Spleen (tissue), 11 donors: ENCODE results near the gene SKA3. TPM values are rescaled to one million over a fixed set of nuclear protein-coding genes. Genes with fewer than 3 reads are reported as not detected.
"Not testable (repeated sequence)": the region's sequence is repeated elsewhere in the genome, so short reads cannot be mapped to it uniquely, and the experiment has no call there.

Experiments used
- DNase-seq: peaks from one replicate; pipeline ENCODE4 v3.0.0-alpha.2; 2020
- H3K27ac ChIP-seq, 8 donors: fragments of 200-600 bp; sonication (generic) in 7 of 8; 1 replicate in 4 of 8; 2 replicates in 4 of 8; pipeline versions ENCODE4 v1.5.0 to v1.8.0; 2016 to 2021; ENCODE audit warnings: inconsistent platforms in 4 of 8, mild to moderate bottlenecking in 4 of 8, moderate library complexity in 1 of 8
- H3K27me3 ChIP-seq, 7 donors: fragments of 200-600 bp; sonication (generic) in 6 of 7; replicated peaks in 1 of 7; 1 replicate in 4 of 7; 2 replicates in 3 of 7; pipeline versions ENCODE4 v1.5.0 to v1.8.0; 2016 to 2021; ENCODE audit warnings: inconsistent platforms in 3 of 7, mild to moderate bottlenecking in 1 of 7
- H3K36me3 ChIP-seq, 6 donors: fragments of 200-600 bp; sonication (generic) in 5 of 6; 1 replicate in 4 of 6; 2 replicates in 2 of 6; pipeline versions ENCODE4 v1.5.0 to v1.8.0; 2016 to 2021; ENCODE audit warnings: inconsistent platforms in 2 of 6
- H3K4me1 ChIP-seq, 6 donors: fragments of 200-600 bp; sonication (generic) in 5 of 6; 1 replicate in 3 of 6; 2 replicates in 3 of 6; pipeline versions ENCODE4 v1.5.0 to v1.8.0; 2016 to 2021; ENCODE audit warnings: inconsistent platforms in 3 of 6
- H3K4me3 ChIP-seq, 8 donors: fragments of 200-600 bp; sonication (generic) in 7 of 8; 1 replicate in 4 of 8; 2 replicates in 4 of 8; pipeline versions ENCODE4 v1.5.0 to v1.8.0; 2016 to 2021; ENCODE audit warnings: inconsistent platforms in 4 of 8, mild to moderate bottlenecking in 4 of 8, moderate library complexity in 2 of 8
- H3K9me3 ChIP-seq, 8 donors: fragments of 200-600 bp; sonication (generic) in 7 of 8; 1 replicate in 4 of 8; 2 replicates in 4 of 8; pipeline versions ENCODE4 v1.5.0 to v1.8.0; 2016 to 2021; ENCODE audit warnings: inconsistent platforms in 4 of 8
- POLR2A ChIP-seq, 3 donors: fragments of 450-650 bp; IDR thresholded peaks; one replicate each; pipeline ENCODE4 v1.5.1; 2017; ENCODE audit warnings: antibody characterized with exemption in 3 of 3, mild to moderate bottlenecking in 1 of 3
- POLR2AphosphoS5 ChIP-seq, 3 donors: sonication (generic); formaldehyde crosslinking; IDR thresholded peaks; one replicate each; pipeline ENCODE4 v1.5.1; 2017; ENCODE audit warnings: antibody characterized with exemption in 3 of 3
- WGBS, 5 donors: extraction: QIAGEN DNeasy Blood & Tissue Kit in 3 of 5; methylation state at CpG; one replicate each; pipeline versions ENCODE4 v1.1.5 to v1.1.7; 2013 to 2018; 5-methylcytosine and 5-hydroxymethylcytosine counted together
- intact Hi-C: fragments of 100-400 bp; cut with DNase I; formaldehyde crosslinking; loops from one replicate; pipeline ENCODE4 v1.15.0; 2023; ENCODE audit warnings: low total_unique reads
- polyA plus RNA-seq, 3 donors: library from polyadenylated mRNA; stranded (reverse); fragments of 200-250 nt; gene quantifications; one replicate each; pipeline ENCODE4 v1.2.1, GENCODE V29; 2013
- total RNA-seq, 7 donors: library from RNA; depleted of rRNA in 3 of 7; stranded (reverse); fragments of >200 nt in 3 of 7; fragmentation: NEBNext Ultra II Directional in 4 of 7; extraction: Animal tissue kit (Norgen Biotek cat#: 25700) in 4 of 7; gene quantifications; one replicate each; pipeline versions ENCODE4 v1.1.0 to v1.2.1, GENCODE V29; 2016 to 2021
- TF ChIP-seq, protein P1 (sequence below), 11 experiments: fragments of 200-600 bp in 7 of 11; fragments of 450-650 bp in 4 of 11; sonication (generic) in 4 of 11; IDR thresholded peaks in 8 of 11; conservative IDR thresholded peaks in 3 of 11; 1 replicate in 7 of 11; 2 replicates in 4 of 11; pipeline versions ENCODE4 v1.4.0 to v1.8.0; 2016 to 2021; ENCODE audit warnings: antibody characterized with exemption in 11 of 11, inconsistent platforms in 4 of 11, mild to moderate bottlenecking in 1 of 11
- donor health status: healthy with polysubstance abuse.
- donor health status: DM: no; HTN: no; CAD: no; lungs with moderate emphysema.
- donor health status: DM: no; HTN: no; CAD: no.
- donor health status: Bipolar disorder and iron deficiency.
- donor health status: healthy.
- donor health status: DM: no; HTN: no; CAD: no.
- donor health status: DM: yes; HTN: yes; CAD: no.

The SKA3 gene
- total and polyA plus RNA-seq, 10 donors = 0.65 to 5.0 (median 2.4) TPM

DNA sequence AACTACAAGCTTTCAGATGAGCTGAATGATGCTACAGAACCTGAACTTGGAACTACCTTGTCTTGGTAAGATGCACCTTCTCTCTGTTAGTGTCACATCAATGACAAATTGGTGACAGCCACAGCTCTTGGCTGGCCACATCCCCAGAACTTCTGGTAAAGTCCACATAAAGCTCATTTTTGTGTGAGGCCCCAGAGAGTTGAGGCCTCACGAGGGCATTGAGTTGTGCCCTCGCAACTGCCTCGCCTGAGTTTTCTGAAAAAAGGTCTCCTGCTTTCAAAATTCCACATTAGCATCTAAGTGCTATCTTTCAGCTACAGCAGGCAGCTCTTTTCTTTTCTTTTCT lies 42.7 kb upstream of the SKA3 start:
- TF ChIP-seq POLR2AphosphoS5 (IDR thresholded peaks at IDR 0.05) (no peak), POLR2A (IDR thresholded peaks at IDR 0.05) (no peak)
- TF ChIP-seq, protein P1, sequence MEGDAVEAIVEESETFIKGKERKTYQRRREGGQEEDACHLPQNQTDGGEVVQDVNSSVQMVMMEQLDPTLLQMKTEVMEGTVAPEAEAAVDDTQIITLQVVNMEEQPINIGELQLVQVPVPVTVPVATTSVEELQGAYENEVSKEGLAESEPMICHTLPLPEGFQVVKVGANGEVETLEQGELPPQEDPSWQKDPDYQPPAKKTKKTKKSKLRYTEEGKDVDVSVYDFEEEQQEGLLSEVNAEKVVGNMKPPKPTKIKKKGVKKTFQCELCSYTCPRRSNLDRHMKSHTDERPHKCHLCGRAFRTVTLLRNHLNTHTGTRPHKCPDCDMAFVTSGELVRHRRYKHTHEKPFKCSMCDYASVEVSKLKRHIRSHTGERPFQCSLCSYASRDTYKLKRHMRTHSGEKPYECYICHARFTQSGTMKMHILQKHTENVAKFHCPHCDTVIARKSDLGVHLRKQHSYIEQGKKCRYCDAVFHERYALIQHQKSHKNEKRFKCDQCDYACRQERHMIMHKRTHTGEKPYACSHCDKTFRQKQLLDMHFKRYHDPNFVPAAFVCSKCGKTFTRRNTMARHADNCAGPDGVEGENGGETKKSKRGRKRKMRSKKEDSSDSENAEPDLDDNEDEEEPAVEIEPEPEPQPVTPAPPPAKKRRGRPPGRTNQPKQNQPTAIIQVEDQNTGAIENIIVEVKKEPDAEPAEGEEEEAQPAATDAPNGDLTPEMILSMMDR (IDR thresholded peaks at IDR 0.05 in 8 of 11, conservative IDR thresholded peaks at IDR 0.05 in 3 of 11) = no peak
- intact Hi-C loops = no loop called here
- Histone ChIP-seq H3K4me3 (no peak overlapping the region), H3K9me3 (peaks cover 0 to 21% (median 14%) of the 10 kb centered on the region in 8 donors), H3K4me1 (peaks cover 0 to 10% (median 3%) of the 10 kb centered on the region in 6 donors), H3K36me3 (no peaks in the 10 kb centered on the region), H3K27ac (no peak overlapping the region), H3K27me3 (no peaks in the 10 kb centered on the region)
- DNase-seq = no peak
- WGBS, 5 donors = 20 to 36% (median 23%) methylated on average over 3 of the region's 3 CpGs

DNA sequence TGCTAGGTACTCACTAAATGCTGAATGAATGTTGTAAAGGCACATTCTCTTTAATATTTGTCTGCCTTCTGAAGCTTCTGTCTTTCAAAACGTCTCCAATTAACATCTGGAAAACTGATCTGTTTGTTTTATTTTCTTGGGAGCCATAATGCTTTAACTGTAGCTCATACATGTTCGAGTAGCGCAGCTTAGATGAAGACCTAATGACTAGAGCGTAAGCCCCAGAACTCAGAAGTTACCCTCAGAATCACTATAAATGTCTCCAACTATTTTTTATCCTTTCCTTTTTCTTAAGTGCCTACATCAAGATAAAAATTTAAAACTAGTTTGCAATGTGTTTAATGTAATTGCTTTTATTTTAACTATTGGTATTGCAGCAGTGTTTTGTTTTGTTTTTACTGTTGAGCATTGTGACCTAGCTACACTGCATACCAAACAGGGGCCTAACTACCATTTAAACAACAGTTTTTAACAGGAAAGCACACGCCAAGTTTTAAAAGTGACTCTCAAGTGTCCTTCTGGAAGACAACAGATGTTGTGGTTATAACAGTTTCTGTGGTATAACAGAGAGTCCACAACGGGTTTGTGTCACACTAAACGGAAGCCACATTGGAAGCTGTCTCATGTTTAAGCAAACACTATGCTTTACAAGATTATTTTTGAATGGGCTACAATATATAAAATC lies 42.1 kb upstream of the SKA3 start:
- no peak overlapping the region for H3K27ac ChIP-seq

DNA sequence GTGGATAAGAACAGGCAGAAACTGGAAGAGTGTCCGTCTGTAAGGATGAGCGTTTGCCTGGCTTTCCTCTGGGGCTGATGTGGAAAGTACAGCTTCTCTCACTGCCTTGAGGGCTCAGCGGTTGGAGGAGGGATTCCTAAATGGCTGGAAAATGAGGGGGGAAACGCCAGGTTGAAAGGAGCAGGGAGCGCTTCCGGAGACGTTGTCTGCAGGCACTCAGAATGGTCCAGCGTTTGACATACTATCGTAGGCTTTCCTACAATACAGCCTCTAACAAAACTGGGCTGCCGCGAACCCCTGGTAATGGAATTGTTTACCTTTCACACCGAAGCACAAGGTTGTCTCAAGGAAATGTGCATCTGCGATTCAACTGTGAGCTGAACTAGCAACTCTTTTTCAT lies 40.0 kb upstream of the SKA3 start:
- WGBS, 5 donors = 58 to 74% (median 67%) methylated on average over 13 of the region's 13 CpGs
- DNase-seq = no peak

More for the DNA sequence above, 42.1 kb upstream of the SKA3 start:
- 32 to 41% (median 36%) methylated on average over 7 of the region's 7 CpGs for WGBS, 5 donors
- intact Hi-C loops = no loop called here
- Histone ChIP-seq H3K9me3 (peaks cover 0 to 21% (median 14%) of the 10 kb centered on the region in 8 donors), H3K4me3 (no peak overlapping the region), H3K27me3 (no peaks in the 10 kb centered on the region), H3K4me1 (peaks cover 0 to 10% (median 3%) of the 10 kb centered on the region in 6 donors), H3K36me3 (no peaks in the 10 kb centered on the region)
- TF ChIP-seq, protein P1 (IDR thresholded peaks at IDR 0.05 in 8 of 11, conservative IDR thresholded peaks at IDR 0.05 in 3 of 11) = no peak
- no peak for TF ChIP-seq POLR2AphosphoS5 (IDR thresholded peaks at IDR 0.05)
- TF ChIP-seq POLR2A (IDR thresholded peaks at IDR 0.05) = no peak
- DNase-seq = no peak

DNA sequence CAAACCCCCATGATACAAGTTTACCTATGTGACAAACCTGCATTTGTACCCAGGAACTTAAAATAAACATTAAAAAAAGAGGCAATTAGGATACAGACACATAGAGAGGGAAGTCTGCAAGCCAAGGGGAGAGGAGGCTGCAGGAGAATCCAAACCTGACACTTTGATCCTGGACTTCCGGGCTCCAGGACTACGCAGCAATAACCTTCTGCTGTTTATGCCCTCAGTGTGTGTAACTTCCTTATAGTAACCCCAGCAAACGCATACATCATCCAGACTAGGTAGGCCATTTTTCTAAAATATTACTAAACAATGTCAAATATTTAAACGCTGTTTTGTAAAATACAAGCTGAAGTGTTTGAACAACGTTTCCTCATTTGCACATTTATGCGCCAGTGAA lies 39.1 kb upstream of the SKA3 start:
- H3K9me3 ChIP-seq = peaks cover 0 to 12% (median 0%) of the 10 kb centered on the region in 8 donors
- DNase-seq, H3K36me3 ChIP-seq, H3K4me1 ChIP-seq, H3K4me3 ChIP-seq, H3K27ac ChIP-seq, intact Hi-C loops, H3K27me3 ChIP-seq: not testable (repeated sequence)
- WGBS, 5 donors = 71 to 84% (median 76%) methylated on average over 6 of the region's 6 CpGs

More for the DNA sequence above, 40.0 kb upstream of the SKA3 start:
- Histone ChIP-seq H3K27me3 (peaks cover 0 to 7% (median 0%) of the 10 kb centered on the region in 7 donors), H3K27ac (no peak overlapping the region), H3K36me3 (no peaks in the 10 kb centered on the region), H3K4me1 (peaks cover 0 to 10% (median 3%) of the 10 kb centered on the region in 6 donors), H3K9me3 (peaks cover 0 to 20% (median 6%) of the 10 kb centered on the region in 8 donors), H3K4me3 (no peak overlapping the region)
- TF ChIP-seq POLR2A (IDR thresholded peaks at IDR 0.05) (no peak), POLR2AphosphoS5 (IDR thresholded peaks at IDR 0.05) (no peak)
- TF ChIP-seq, protein P1 (IDR thresholded peaks at IDR 0.05 in 8 of 11, conservative IDR thresholded peaks at IDR 0.05 in 3 of 11) = no peak
- intact Hi-C loops = no loop called here
